Caco-2 (cell line): Measurements from ENCODE around the gene SLCO2A1. TPM values are rescaled to one million over a fixed set of nuclear protein-coding genes. Genes with fewer than 3 reads are reported as not detected.

Experiments
- BruUV-seq: library from RNA; stranded (reverse); fragments of 400-500 nt; replicated peaks from 2 replicates; lab custom pipeline; 2021; lab: Mats Ljungman, UMichigan
- CTCF ChIA-PET: fragments of 300-600 bp; sonication (Branson Sonifier 250); formaldehyde crosslinking; loops from one replicate; lab custom pipeline; 2022; ENCODE audit warnings: antibody characterized with exemption; lab: Charles Lee
- POLR2A ChIA-PET: fragments of 300-600 bp; sonication (Branson Sonifier 250); formaldehyde crosslinking; loops from one replicate; lab custom pipeline; 2022; ENCODE audit warnings: antibody characterized with exemption; lab: Charles Lee
- DNase-seq, 2 experiments: peaks; one replicate each; pipeline versions ENCODE4 v3.0.0 to v3.0.0-alpha.2; 2020 to 2022
- H3K27me3 ChIP-seq: replicated peaks from 2 replicates; pipeline ENCODE4 v1.6.0; 2011; ENCODE audit warnings: low read length; ENCODE audit not compliant: control insufficient read depth, insufficient read depth
- H3K36me3 ChIP-seq: 2 replicates; pipeline ENCODE4 v1.5.1; 2011; ENCODE audit warnings: low read length; ENCODE audit not compliant: control insufficient read depth, insufficient read depth
- H3K4me1 ChIP-seq: fragments of 250-450 bp; sonication (Bioruptor Pico); 2 replicates; pipeline ENCODE4 v1.5.1; 2020; ENCODE audit warnings: mild to moderate bottlenecking
- H3K4me3 ChIP-seq: 2 replicates; pipeline ENCODE4 v1.5.1; 2011; ENCODE audit warnings: low read depth, mild to moderate bottlenecking, control low read depth, low read length
- H3K9me3 ChIP-seq: fragments of 250-450 bp; sonication (Bioruptor Pico); 2 replicates; pipeline ENCODE4 v1.5.1; 2020; ENCODE audit warnings: mild to moderate bottlenecking, moderate library complexity
- H3K27ac Mint-ChIP-seq: one replicate; pipeline ENCODE4 v1.8.0; 2022; ENCODE audit warnings: mixed read lengths; ENCODE audit not compliant: unreplicated experiment
- H3K27me3 Mint-ChIP-seq: one replicate; pipeline ENCODE4 v1.8.0; 2022; ENCODE audit warnings: mixed read lengths; ENCODE audit not compliant: insufficient read depth, unreplicated experiment
- H3K36me3 Mint-ChIP-seq: one replicate; pipeline ENCODE4 v1.8.0; 2022; ENCODE audit warnings: mild to moderate bottlenecking, mixed read lengths; ENCODE audit not compliant: insufficient read depth, unreplicated experiment
- H3K4me1 Mint-ChIP-seq: one replicate; pipeline ENCODE4 v1.8.0; 2022; ENCODE audit warnings: low read depth, mixed read lengths; ENCODE audit not compliant: unreplicated experiment
- H3K4me3 Mint-ChIP-seq: one replicate; pipeline ENCODE4 v1.8.0; 2022; ENCODE audit warnings: mild to moderate bottlenecking, moderate library complexity, mixed read lengths; ENCODE audit not compliant: unreplicated experiment
- H3K9me3 Mint-ChIP-seq: one replicate; pipeline ENCODE4 v1.8.0; 2022; ENCODE audit warnings: mixed read lengths; ENCODE audit not compliant: unreplicated experiment
- intact Hi-C: fragments of 100-400 bp; cut with micrococcal nuclease; formaldehyde crosslinking; loops from one replicate; pipeline ENCODE4 v1.10.0; 2022; ENCODE audit not compliant: unreplicated experiment
- total RNA-seq: library from RNA; stranded (reverse); gene quantifications from 2 replicates; pipeline ENCODE4 v1.2.3, GENCODE V29; 2022
- TF ChIP-seq, protein P1 (sequence below), 2 experiments: fragments of 200-600 bp in 1 of 2; IDR thresholded peaks; 1 replicate in 1 of 2; 2 replicates in 1 of 2; pipeline versions ENCODE4 v1.5.1 to v1.8.0; 2011 to 2022; ENCODE audit warnings: antibody characterized with exemption in 1 of 2, control low read depth in 1 of 2, inconsistent platforms in 1 of 2, low read depth in 1 of 2, low read length in 1 of 2, mild to moderate bottlenecking in 1 of 2, moderate library complexity in 1 of 2; ENCODE audit not compliant: insufficient read depth in 1 of 2, severe bottlenecking in 1 of 2, unreplicated experiment in 1 of 2

SLCO2A1 gene
- total RNA-seq, 1 experiment from 2014 or later = 2.5 TPM

DNA sequence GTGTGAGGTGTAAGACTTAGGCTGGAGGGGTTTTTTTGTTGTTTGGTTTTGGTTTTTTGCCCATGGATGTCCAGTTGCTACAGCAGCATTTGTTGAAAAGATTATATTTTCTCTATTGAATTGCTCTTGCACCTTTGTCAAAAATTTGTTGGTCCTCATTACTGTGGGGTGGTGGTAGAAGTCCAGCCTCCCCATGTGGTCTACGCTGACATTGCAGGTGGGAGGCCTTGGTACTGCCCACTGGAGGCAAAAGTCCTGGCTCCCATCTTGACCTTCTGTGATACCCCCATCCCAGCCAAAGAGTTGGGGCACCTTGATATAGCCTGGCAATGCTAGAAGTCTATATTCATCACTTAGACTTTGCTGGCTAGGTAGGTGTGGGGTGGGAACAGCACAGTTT, 128.6 kb downstream of the SLCO2A1 start:
- peaks cover 5% of the 10 kb centered on the region for H3K27me3 ChIP-seq
- Mint-ChIP-seq H3K9me3 (no peaks in the 10 kb centered on the region), H3K27me3 (peaks cover 18% of the 10 kb centered on the region), H3K4me1 (no peaks in the 10 kb centered on the region), H3K4me3 (no peak overlapping the region), H3K27ac (no peak overlapping the region), H3K36me3 (no peaks in the 10 kb centered on the region)
- ChIA-PET CTCF (no interaction called here), POLR2A (no interaction called here)
- H3K4me3 ChIP-seq = no peak overlapping the region
- no peak for DNase-seq
- H3K36me3 ChIP-seq = no peaks in the 10 kb centered on the region
- BruUV-seq = no TSS peak
- TF ChIP-seq, protein P1, sequence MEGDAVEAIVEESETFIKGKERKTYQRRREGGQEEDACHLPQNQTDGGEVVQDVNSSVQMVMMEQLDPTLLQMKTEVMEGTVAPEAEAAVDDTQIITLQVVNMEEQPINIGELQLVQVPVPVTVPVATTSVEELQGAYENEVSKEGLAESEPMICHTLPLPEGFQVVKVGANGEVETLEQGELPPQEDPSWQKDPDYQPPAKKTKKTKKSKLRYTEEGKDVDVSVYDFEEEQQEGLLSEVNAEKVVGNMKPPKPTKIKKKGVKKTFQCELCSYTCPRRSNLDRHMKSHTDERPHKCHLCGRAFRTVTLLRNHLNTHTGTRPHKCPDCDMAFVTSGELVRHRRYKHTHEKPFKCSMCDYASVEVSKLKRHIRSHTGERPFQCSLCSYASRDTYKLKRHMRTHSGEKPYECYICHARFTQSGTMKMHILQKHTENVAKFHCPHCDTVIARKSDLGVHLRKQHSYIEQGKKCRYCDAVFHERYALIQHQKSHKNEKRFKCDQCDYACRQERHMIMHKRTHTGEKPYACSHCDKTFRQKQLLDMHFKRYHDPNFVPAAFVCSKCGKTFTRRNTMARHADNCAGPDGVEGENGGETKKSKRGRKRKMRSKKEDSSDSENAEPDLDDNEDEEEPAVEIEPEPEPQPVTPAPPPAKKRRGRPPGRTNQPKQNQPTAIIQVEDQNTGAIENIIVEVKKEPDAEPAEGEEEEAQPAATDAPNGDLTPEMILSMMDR (IDR thresholded peaks at IDR 0.05; ENCODE audit: insufficient read depth in 1 of 2, low read depth in 1 of 2, low read length in 1 of 2, severe bottlenecking in 1 of 2, unreplicated experiment in 1 of 2) = peak in 1 of 2 experiments; percentile 47
- peaks cover 2% of the 10 kb centered on the region; the same call in 1 of the 2 replicates for H3K9me3 ChIP-seq
- intact Hi-C loops = loop anchor here (10.0 kb wide), 1 partner anchor 236 kb away; the partner anchor contains the start of gene TOPBP1
- H3K4me1 ChIP-seq = 0 out of 2 replicates have a peak, but pooled peaks cover 2% of the 10 kb centered on the region

DNA sequence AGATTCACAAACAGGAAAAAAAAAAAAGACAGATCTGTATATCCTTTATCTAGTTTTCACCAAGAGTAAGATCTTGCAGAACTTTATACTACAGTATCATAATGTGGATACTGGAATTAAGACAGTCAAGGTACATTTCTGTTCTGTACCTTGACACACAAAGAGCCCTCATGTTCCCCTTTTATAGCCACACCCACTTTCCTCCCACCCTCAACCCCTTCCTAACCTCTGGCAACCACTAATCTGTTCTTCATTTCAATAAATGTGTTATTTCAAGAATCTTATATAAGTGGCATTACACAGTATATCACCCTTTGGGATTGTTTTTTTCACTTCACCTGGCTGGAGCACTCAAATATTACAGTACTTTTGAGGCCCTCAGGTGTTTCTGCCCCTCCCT, 130.4 kb downstream of the SLCO2A1 start:
- H3K27me3 Mint-ChIP-seq = peaks cover 18% of the 10 kb centered on the region
- intact Hi-C loops = loop anchor here (5.0 kb wide), 1 partner anchor 72 kb away; no protein-coding TSS in a partner anchor
- POLR2A ChIA-PET = no interaction called here
- no peak overlapping the region for H3K4me3 Mint-ChIP-seq
- BruUV-seq = no TSS peak
- H3K27me3 ChIP-seq = peaks cover 5% of the 10 kb centered on the region
- peaks cover 2% of the 10 kb centered on the region; the same call in 1 of the 2 replicates for H3K9me3 ChIP-seq
- H3K4me1 ChIP-seq = 0 out of 2 replicates have a peak, but pooled peaks cover 3% of the 10 kb centered on the region
- TF ChIP-seq, protein P1 (IDR thresholded peaks at IDR 0.05; ENCODE audit: insufficient read depth in 1 of 2, low read depth in 1 of 2, low read length in 1 of 2, severe bottlenecking in 1 of 2, unreplicated experiment in 1 of 2) = no peak
- no peaks in the 10 kb centered on the region for H3K4me1 Mint-ChIP-seq
- H3K36me3 Mint-ChIP-seq = no peaks in the 10 kb centered on the region
- no peaks in the 10 kb centered on the region for H3K36me3 ChIP-seq
- no peaks in the 10 kb centered on the region for H3K9me3 Mint-ChIP-seq
- no peak overlapping the region for H3K27ac Mint-ChIP-seq
- no peak for DNase-seq
- no peak overlapping the region for H3K4me3 ChIP-seq
- CTCF ChIA-PET = no interaction called here

DNA sequence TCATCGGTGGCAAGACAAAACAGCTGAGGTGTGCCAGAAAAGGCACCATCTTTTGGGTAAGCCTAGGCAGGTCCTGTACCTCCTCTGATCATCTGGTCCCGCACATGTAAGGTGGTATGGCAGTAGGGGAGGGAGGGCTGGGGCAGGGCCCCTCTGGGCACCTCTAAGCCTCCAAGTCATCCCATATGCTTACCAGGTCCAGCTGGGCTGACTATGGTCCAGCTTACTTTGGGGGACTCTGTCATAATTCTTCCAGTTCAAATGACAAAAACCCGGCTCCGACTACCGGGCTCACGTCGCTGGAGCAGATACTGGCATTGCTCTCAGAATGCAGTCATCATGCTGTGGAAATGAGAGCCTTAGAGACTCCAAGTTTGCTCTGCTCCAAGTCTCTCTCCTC, 132.2 kb downstream of the SLCO2A1 start:
- peaks cover 15% of the 10 kb centered on the region for H3K27me3 Mint-ChIP-seq
- H3K4me1 Mint-ChIP-seq = no peaks in the 10 kb centered on the region
- H3K36me3 Mint-ChIP-seq = no peaks in the 10 kb centered on the region
- CTCF ChIA-PET = no interaction called here
- intact Hi-C loops = loop anchor here (5.0 kb wide), 1 partner anchor 70 kb away; no protein-coding TSS in a partner anchor
- no peaks in the 10 kb centered on the region for H3K9me3 ChIP-seq
- peak overlapping the region; percentile 89 for H3K4me3 Mint-ChIP-seq
- no peaks in the 10 kb centered on the region for H3K9me3 Mint-ChIP-seq
- H3K27me3 ChIP-seq = peaks cover 5% of the 10 kb centered on the region
- H3K4me1 ChIP-seq = 0 out of 2 replicates have a peak, but pooled peaks cover 3% of the 10 kb centered on the region
- POLR2A ChIA-PET = no interaction called here
- no peak overlapping the region for H3K4me3 ChIP-seq
- TF ChIP-seq, protein P1 (IDR thresholded peaks at IDR 0.05; ENCODE audit: insufficient read depth in 1 of 2, low read depth in 1 of 2, low read length in 1 of 2, severe bottlenecking in 1 of 2, unreplicated experiment in 1 of 2) = no peak
- no peak overlapping the region for H3K27ac Mint-ChIP-seq
- BruUV-seq = no TSS peak
- no peak for DNase-seq
- no peaks in the 10 kb centered on the region for H3K36me3 ChIP-seq
